KBM-7 (cell line): ENCODE results near the gene FGFR4.

Experiments
- DNase-seq: peaks from one replicate; pipeline ENCODE4 v3.0.0-alpha.2; 2015
- in situ Hi-C: fragments of 300-500 bp; cut with MboI; formaldehyde crosslinking; loops from 2 replicates; pipeline ENCODE4 v1.14.3; 2020; ENCODE audit warnings: low sequenced_read_pairs, low pct_unique_long_range_greater_than_20kb, mixed read lengths

FGFR4 gene

DNA sequence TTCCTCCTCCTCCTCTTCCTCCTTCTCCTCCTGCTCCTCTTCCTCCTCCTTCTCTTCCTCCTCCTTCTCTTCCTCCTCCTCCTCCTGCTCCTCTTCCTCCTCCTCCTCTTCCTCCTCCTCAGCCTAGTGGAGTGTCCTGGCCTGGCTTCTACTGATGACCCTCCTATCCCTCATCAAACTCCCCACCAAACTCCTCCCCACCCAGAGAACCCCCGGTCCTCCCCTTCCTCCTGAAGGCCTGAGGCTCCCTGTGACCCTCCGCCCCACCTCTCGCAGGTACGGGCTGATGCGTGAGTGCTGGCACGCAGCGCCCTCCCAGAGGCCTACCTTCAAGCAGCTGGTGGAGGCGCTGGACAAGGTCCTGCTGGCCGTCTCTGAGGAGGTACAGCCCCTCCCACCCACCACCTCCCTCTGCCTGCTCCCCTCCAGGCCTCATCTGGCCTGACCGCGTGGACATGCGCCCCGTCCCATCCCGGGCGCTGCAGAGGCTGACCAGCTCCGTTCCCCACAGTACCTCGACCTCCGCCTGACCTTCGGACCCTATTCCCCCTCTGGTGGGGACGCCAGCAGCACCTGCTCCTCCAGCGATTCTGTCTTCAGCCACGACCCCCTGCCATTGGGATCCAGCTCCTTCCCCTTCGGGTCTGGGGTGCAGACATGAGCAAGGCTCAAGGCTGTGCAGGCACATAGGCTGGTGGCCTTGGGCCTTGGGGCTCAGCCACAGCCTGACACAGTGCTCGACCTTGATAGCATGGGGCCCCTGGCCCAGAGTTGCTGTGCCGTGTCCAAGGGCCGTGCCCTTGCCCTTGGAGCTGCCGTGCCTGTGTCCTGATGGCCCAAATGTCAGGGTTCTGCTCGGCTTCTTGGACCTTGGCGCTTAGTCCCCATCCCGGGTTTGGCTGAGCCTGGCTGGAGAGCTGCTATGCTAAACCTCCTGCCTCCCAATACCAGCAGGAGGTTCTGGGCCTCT lies 10.6 kb downstream of the FGFR4 start:
- in situ Hi-C loops = loop anchor here (25.0 kb wide), 1 partner anchor 435 kb away; no protein-coding TSS in a partner anchor
- no peak for DNase-seq

DNA sequence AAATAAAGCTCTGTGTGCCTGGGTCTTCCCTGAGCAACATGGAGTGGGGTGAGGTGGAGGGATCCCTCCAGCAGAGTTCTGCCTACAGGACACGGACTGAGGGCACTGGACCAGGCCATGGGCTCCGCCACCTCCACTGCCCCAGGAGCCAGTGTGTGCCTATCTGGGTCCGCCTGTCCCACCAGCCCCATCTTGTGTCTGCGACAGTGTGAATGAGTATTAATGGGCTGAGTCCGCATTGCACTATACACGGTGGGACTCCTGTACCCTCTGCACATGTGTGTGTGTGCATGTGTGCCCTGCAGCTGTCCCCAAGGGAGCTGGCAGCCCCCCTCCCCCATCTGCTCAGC lies 11.4 kb downstream of the FGFR4 start:
- DNase-seq = no peak
- in situ Hi-C loops = loop anchor here (25.0 kb wide), 1 partner anchor 436 kb away; no protein-coding TSS in a partner anchor

DNA sequence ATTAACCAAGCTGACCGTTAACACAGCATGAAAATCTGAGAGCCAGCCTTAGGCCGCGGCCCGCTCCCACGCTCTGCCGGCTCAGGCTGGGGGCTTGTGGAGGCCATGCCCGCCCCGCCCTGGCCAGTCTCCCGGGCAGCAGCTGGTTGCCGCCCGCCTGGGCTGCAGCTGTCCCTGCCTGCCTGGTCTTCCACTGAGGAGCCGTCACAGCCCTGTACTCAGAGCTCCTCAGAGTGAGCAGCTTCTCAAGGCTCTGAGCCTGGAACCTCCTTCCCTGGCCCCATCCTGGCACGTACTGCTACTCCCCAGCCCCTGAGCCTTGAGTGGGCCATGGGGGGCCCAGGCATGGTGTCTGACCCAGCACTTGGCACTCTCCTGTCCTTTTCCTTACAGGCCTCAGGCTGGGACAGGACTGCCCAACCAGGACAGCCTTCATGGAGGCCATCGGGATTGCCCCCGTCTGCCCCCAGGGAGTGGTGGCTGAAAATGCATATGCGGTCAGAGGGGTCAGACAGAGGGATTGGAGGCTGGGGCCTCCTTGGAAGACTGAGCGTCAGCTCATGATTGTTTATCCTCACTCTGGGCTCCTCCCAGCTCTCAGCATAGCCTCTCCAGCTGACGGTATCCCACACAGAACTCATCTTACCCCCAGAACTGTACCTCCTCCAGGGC lies 11.9 kb downstream of the FGFR4 start:
- in situ Hi-C loops = loop anchor here (25.0 kb wide), 1 partner anchor 436 kb away; no protein-coding TSS in a partner anchor
- no peak for DNase-seq

DNA sequence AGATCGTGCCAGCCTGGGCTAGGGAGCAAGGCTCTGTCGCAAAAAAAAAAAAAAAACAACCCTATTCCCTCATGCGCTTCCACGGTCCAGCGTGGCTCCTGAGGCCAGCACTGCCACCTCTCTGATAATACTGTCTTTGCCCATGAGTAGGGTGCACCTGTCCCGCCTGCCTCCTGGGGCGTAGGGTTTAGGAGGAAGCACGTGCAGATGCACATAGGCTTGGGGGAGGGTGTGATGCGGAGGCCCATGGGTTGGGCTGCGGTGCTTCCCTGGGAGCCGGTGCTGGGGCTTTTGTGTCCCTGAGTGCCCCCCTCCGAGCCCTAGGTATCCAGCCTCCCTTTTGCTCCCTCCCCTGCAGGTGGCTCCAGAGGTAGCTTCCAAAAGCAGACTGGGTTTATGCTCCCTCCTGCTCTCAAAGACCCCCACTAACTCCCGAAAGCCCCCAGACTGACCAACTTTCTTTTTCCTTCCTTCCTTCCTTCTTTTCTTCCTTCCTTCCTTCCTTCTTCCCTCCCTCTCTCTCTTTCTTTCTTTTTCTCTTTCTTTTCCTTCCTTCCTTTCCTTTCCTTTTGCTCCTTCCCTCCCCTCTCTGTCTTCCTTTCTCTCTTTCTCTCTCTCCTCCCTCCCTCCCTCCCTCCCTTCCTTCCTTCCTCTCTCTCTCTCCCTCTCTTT lies 12.8 kb downstream of the FGFR4 start:
- in situ Hi-C loops = loop anchor here (25.0 kb wide), 1 partner anchor 437 kb away; no protein-coding TSS in a partner anchor
- DNase-seq = no peak

DNA sequence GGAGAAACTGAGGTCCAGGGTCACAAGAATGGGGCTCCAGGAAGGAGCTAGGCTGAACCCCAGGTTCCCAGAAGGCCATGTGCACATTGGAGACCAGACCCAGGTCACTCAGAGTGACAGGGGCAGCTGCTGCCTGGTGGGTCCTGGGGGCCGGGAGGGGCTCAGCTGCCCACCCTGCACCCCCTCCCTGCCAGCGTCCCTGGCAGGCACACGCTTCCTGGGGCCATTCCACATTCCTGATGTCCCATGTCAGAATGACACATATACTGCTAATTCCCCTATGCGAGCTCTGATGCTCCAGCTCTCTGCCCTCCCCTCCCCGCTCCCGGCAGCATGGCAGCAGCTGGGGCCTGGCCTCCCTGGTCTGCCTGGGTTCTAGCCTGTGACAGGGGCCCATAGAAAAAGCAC lies 14.0 kb downstream of the FGFR4 start:
- in situ Hi-C loops = no loop called here
- DNase-seq = no peak

DNA sequence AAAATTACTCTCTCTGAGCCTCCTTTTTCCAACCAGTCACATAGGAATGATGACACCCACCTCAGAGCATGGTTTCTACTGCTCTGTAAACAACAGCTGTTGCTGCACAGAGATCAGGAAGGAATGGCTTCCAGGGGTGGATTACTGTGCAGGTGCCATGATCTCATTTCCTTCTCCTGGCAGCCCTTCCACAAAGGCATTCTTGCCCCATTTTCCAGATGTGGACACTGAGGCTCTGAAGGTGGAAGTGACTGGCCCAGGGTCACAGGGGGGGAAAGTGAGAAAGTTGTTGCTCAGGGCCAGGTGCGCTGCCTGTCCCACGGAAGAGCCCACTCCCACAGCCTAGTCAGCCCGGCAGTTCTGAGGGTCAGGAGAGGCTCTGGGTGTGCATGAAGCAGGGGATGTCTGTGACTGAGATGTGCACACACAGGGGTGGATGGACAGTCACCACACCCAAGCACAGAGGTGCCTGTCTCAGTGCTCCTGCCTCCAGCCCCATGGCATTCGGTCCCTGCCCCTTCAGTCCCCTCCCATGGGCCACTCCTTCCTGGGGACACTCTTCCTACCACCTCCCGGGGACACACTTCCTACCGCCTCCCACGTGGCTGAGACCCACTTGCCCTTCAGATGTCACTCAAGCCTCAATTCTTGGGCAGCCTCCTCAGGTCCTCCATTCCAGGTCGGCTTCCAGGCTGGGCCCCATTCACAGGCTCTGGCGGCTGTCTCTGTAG lies 17.0 kb downstream of the FGFR4 start:
- in situ Hi-C loops = no loop called here
- no peak for DNase-seq

DNA sequence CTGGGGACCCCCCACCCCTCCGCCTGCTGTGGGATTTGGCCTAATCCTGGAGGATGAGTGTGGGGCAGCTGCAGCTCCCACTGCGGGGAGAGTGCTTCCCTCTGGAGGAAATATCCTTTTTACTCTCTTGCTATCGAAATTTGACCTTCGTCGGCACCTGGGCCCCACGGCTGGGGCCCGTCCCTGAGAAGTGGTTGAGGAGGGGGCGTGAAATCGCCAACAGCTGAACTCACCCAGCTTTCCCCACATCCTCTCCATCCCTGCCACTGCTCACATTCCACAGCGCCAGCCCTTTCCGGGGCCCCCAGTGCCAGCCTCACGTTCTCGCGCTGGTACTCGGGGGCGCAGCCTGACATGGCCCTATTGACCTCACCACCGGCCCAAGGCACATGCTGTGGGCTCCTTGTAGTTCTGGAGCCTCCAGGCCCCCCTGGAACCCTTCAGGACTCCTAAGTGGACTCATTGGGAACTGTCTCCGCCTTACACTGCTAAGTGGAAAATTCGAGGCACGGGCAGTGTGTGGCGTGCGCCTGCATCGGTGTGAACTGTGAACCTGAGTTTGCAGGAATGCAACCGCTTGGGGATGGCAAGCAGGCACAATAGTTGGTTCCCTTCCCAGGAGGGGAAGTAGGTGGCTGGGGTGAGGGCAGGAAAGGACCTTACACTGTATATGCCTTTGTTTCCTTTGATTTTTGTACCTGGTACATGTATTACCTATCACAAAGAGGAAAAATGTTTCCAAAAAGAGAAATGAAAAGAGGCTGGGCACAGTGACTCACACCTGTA lies 19.2 kb downstream of the FGFR4 start:
- no peak for DNase-seq
- in situ Hi-C loops = no loop called here

DNA sequence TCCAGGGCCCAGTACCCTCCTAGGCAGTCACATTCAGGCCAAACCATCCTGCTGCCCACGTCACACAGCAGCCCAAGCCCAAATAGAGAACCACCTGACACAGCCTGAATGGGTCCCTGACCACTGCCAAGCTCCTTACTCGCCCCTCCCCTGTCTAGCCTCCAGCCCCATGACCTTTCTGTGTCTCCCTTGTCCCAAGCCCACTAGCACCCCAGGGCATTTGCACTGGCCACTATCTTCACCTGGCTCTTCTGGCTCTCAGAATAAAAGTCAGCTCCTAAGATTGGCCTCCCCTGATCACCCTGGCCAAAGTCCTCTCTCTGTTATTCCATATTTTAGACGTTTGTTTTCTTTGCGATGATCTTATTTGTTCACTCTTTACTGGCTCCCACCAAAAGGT lies 20.4 kb downstream of the FGFR4 start:
- no peak for DNase-seq
- in situ Hi-C loops = no loop called here

DNA sequence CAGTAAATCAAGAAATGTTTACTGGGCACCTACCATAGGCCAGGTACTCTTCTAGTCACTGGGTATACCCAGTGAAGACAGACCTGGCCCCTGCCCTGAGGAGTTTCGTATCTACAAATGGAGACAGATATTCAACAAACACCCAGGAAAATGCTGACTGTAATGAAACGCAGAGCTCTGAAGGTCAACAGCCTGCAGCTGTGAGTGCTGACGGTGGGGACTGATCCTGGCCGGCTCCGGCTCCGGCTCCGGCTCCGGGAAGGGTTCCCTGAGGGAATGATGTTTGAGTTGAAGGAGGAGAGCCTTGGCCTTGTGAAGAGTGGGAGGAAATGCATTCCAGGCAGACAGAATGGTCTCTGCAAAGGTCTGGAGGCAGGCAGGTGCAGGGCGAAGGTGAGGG lies 23.1 kb downstream of the FGFR4 start:
- in situ Hi-C loops = no loop called here
- DNase-seq = no peak

DNA sequence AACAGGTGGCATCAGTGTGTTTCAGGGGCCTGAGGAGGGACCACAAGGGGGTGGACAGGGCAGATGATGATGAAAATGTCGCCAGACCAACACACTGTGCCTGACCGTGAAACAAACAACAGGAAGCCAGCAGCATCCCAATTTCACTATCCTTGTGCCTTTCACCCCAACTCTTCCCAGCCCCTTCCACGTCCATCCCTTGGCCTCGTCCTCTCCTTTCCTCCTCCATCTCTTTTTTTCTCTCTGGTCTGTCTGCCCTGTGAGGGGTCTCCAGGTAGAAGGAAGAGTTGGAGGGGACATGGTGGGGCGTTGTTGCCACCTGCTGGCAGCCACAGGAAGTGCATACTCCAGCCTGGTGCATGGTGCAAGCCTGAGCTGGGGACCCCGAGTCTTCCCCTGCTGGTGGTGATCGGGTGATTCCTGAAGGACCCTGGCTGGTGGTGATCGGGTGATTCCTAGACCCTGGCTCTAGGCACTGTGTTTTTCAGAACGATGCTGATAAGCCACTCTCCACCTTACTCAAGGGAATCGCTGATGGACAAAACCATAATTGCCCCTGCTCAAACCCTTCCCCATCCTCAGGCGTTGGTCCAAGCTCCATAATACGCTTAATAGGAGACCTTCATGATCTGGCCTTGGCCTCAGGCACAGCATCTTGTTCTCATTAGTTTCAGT lies 25.1 kb downstream of the FGFR4 start:
- peak; percentile 82 for DNase-seq

DNA sequence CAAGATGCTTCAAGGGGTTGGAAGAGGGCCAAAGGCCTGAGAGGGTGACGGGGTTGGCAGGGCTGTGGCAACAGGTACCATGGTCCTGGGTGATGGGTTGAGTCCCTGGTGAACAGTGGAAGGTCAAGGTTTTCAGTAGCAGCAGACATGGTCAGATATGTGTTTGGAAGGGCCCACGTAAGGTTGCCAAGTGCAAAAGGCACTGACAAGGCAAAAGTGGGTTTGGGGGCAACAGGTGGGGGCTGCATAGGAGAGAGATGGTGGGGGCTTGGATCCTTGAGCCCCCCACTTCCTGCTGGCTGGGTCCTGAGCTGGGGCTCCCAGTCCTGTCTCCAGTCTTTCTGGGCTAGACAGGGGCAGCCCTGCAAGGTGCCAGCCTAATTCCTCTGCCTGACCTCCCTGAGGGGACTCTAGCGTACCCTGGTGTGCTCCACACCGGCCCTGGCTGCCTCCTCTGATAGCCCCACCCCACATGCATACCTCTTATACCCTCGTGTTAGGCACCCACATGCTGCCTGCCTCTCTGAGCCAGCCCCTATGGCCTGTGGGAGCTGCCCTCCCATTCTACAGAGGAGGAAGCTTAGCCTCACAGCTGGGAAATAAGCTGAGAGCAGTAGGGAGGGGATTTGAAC lies 26.0 kb downstream of the FGFR4 start:
- in situ Hi-C loops = no loop called here
- DNase-seq = no peak

More for the DNA sequence above, 25.1 kb downstream of the FGFR4 start:
- in situ Hi-C loops = no loop called here

DNA sequence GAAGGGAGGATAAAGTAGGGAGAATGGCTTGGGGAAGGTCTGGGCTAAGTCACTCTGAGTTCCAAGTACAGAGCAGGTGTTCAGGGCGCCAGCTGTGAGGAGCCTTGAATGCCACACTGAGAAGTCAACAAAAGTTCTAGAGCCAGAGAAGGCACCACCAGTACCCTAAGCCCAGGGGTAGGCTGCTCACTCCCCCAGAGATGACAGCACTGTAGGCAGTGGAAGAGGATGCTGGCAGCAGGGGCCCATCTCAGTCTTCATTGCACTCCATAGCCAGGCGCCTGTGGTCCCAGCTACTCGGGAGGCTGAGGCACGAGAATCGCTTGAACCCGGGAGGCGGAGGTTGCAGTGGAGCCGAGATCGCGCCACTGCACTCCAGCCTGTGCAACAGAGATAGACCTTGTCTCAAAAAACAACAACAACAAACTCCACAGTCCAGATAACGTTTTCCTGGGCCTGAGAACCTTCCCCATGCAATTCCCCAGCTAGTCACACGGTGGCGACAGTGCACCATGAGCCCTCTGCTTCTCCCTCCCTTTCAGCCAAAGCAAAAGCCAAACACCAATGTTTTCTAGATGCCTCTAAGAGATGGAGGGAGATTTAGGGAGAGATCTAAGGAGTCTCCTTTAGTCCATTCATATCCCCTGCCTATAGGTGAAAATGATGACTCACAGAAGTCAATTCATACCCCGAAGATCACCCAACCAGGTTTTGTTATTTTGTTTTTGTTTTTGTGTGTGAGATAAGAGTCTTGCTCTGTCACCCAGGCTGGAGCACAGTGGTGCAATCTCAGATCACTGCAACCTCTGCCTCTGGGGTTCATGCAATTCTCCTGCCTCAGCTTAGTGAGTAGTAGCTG lies 27.1 kb downstream of the FGFR4 start:
- in situ Hi-C loops = no loop called here
- DNase-seq = peak; percentile 94

DNA sequence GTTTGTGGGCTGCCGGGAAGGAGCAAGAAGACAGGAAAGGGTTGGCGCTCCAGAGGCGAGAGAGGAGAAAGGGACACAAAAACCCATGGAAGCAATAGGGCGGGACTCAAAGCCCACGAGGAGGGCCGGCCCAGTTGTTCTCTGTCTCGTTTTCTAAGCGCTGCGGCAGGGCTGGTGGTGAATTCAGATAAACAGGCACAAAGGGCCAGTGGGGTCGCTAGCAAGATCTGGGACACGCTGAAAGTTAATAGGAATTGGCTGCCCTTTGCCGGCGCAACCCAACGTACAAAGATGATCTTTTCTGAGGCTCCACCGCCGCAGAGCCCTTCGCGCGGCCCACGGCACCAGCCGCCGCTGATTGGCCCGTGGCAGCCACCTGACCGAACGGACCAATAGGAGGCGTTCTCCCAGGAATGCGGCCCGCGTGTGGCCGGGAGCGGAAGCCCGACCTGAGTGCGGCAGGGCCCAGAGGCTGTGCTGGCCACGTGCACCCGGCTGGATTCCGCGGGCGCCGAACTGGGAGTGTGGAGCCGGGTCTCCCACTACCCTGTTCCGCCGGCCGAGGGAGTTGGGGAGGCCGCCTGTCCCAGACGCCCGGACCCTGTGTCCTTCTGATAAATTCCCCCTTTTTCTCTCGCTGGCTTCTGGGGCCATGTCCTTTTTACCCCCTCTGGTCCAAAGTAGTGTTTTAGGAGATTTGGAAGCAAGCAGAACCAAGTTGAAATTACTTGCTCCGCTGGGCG lies 30.1 kb downstream of the FGFR4 start:
- in situ Hi-C loops = no loop called here
- DNase-seq = no peak

DNA sequence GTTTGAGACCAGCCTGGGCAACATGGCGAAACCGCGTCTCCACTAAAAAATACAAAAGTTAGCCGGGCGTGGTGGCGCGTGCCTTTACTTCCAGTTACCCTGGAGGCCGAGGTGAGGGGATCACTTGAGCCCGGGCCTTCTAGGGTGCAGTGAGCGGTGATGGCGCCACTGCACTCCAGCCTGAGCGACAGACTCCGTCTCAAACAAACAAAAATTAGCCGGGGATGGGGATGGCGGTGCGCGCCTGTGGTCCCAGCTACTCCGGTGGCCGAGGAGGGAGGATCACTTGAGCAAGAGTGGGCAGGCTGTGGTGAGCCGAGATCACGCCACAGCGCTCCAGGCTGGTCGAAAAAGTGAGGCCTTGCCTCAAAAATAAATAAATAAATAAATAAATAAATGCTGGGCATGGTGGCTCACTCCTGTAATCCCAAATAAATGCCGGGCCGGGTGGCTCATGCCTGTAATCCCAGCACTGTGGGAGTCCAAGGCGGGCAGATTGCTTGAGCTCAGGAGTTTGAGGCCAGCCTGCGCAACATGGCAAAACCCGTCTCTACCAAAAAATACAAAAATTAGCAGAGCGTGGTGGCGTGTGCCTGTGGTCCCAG lies 30.8 kb downstream of the FGFR4 start:
- in situ Hi-C loops = no loop called here
- no peak for DNase-seq

DNA sequence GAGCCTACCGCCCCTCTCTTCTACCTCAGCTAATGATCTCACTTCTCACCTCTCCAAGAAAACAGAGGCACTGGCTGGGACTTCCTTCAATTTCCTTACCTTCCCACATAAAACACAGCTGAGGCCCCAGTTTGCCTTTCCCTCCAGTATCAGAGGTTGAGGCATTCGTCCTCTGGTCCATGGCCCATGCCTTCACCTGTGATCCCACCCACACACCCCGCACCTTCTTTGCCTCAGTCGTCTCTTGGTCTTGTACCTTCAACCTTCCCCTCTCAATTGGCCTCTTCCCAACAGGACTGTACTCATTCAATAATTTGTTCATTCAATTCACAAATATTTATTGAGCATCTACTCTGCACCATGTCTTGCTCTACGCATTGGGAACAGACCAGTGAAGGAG lies 35.9 kb downstream of the FGFR4 start:
- DNase-seq = no peak
- in situ Hi-C loops = no loop called here
